ENCODE data around the gene KCNMA1.

KCNMA1 gene

DNA sequence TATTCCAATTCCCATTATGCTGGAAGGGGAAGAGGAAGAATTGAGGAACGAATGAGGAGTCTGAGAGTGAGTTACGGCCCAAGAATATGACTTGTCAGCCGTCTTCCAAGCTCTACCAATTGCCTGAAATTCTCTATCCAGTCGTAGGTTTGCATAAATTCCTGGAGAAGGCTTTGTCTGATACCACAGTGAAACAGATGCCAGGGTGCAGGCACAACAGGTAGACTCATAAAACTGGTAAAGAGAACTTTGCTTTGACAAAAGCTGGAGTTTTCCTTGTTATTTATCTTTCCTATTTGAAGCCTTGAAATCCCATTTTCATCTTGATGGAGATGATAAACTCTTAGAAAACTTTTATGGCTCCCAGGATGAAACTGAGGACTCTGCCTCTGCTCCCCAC is 251.2 kb downstream of the KCNMA1 start:
- no peak for DNase-seq (ENCODE audit: extremely low read depth, low read depth)

GRCh38 chr10:77385315-77385714 is 252.3 kb downstream of the KCNMA1 start:
- TF ChIP-seq, protein P1, sequence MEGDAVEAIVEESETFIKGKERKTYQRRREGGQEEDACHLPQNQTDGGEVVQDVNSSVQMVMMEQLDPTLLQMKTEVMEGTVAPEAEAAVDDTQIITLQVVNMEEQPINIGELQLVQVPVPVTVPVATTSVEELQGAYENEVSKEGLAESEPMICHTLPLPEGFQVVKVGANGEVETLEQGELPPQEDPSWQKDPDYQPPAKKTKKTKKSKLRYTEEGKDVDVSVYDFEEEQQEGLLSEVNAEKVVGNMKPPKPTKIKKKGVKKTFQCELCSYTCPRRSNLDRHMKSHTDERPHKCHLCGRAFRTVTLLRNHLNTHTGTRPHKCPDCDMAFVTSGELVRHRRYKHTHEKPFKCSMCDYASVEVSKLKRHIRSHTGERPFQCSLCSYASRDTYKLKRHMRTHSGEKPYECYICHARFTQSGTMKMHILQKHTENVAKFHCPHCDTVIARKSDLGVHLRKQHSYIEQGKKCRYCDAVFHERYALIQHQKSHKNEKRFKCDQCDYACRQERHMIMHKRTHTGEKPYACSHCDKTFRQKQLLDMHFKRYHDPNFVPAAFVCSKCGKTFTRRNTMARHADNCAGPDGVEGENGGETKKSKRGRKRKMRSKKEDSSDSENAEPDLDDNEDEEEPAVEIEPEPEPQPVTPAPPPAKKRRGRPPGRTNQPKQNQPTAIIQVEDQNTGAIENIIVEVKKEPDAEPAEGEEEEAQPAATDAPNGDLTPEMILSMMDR (IDR thresholded peaks at IDR 0.05; ENCODE audit: low read depth, low read length), result no peak

More for the DNA sequence above, 251.2 kb downstream of the KCNMA1 start:
- TF ChIP-seq, protein P1 (IDR thresholded peaks at IDR 0.05; ENCODE audit: low read depth, low read length), result no peak

DNA sequence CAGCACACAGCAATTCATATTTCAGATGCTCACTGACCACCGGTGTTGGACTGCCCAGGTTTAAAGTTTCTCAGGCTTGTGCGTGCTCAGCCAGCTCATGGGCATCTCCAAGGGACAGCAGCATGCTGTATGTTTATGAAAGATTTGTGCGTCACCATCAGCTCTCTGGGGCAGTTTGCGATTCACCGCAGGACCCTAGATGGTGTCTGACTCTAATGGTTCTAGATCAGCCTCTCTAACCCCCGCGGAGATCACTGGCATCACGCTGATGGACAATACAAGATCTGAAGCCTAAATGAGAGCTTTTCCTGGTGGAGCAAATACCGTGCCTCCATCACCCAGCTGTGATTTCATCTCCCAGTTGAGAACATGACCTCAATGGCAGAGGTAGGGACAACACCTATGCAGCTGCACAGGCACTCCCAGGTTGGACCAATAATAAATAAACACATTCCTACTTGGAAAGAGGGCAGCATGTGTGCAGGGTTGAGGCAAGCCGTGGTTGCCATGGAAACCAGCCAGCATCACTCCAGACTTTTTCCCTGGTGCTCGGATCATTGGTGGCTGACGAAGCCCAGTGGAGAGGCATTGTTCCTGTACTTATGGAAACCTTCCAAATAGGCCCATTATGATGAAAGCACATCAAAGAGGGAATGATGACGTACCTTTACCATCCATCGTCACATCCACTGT is 253.6 kb downstream of the KCNMA1 start:
- DNase-seq (ENCODE audit: extremely low read depth, low read depth), result no peak
- TF ChIP-seq, protein P1 (IDR thresholded peaks at IDR 0.05; ENCODE audit: low read depth, low read length), result no peak

More at GRCh38 chr10:77385315-77385714, 252.3 kb downstream of the KCNMA1 start:
- no peak for DNase-seq (ENCODE audit: extremely low read depth, low read depth)

GRCh38 chr10:77381750-77382149 is 255.9 kb downstream of the KCNMA1 start:
- DNase-seq (ENCODE audit: extremely low read depth, low read depth), result no peak
- TF ChIP-seq, protein P1 (IDR thresholded peaks at IDR 0.05; ENCODE audit: low read depth, low read length), result no peak

- no peak for DNase-seq (ENCODE audit: extremely low read depth, low read depth)
- TF ChIP-seq, protein P1 (IDR thresholded peaks at IDR 0.05; ENCODE audit: low read depth, low read length), result no peak
These were observed 256.9 kb downstream of the KCNMA1 start for GRCh38 chr10:77380723-77381122.

DNA sequence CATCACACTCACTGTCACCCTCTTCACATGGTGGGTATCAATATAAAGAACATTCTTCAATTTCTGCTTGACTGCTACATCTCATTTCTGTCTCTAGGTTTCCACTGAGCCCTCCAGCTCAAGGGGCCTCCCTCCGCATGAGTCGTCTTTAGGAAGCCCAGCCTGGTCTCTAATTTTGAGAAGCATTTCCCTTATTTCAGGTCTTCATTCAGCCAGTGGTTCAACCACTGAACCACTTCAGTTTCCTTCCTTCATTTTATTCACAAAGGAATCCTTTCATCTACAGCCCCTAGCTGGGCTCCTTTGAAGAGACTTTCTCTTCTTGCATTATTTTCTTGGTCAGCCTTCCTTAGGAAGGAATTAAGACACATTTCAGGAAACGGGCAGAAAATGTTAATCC is 257.4 kb downstream of the KCNMA1 start:
- DNase-seq (ENCODE audit: extremely low read depth, low read depth), result no peak
- TF ChIP-seq, protein P1 (IDR thresholded peaks at IDR 0.05; ENCODE audit: low read depth, low read length), result no peak

GRCh38 chr10:77378366-77379349 is 258.9 kb downstream of the KCNMA1 start:
- no peak for DNase-seq (ENCODE audit: extremely low read depth, low read depth)
- TF ChIP-seq, protein P1 (IDR thresholded peaks at IDR 0.05; ENCODE audit: low read depth, low read length), result no peak

Data from AG09319 (cell line).